Endothelial cell of hepatic sinusoid (primary cell): ENCODE measurements around the gene TENM4.
"Not testable (repeated sequence)": the region's sequence is repeated elsewhere in the genome, so short reads cannot be mapped to it uniquely, and the experiment has no call there.

Experiments
- in situ Hi-C: cut with HindIII; loops from 2 replicates; pipeline ENCODE4 v1.10.0; 2017; ENCODE audit warnings: low sequenced_read_pairs

TENM4 gene

DNA sequence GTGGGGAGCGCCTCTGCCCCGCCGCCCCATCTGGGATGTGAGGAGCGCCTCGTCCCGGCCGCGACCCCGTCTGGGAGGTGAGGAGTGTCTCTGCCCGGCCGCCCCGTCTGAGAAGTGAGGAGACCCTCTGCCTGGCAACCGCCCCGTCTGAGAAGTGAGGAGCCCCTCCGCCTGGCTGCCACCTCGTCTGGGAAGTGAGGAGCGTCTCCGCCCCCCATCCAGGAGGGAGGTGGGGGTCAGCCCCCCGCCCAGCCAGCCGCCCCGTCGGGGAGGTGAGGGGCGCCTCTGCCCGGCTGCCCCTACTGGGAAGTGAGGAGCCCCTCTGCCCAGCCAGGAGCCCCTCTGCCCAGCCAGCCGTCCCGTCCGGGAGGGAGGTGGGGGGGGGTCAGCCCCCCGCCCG, 249.1 kb downstream of the TENM4 start:
- in situ Hi-C loops, result not testable (repeated sequence)

GRCh38 chr11:79190553-79190952, 250.3 kb downstream of the TENM4 start:
- in situ Hi-C loops, result not testable (repeated sequence)

- in situ Hi-C loops, result no loop called here
Observed at GRCh38 chr11:79189601-79190000, 251.2 kb downstream of the TENM4 start.

- in situ Hi-C loops, result no loop called here
Observed at GRCh38 chr11:79189055-79189454, 251.8 kb downstream of the TENM4 start.

GRCh38 chr11:79186669-79187068, 254.2 kb downstream of the TENM4 start:
- in situ Hi-C loops, result no loop called here

DNA sequence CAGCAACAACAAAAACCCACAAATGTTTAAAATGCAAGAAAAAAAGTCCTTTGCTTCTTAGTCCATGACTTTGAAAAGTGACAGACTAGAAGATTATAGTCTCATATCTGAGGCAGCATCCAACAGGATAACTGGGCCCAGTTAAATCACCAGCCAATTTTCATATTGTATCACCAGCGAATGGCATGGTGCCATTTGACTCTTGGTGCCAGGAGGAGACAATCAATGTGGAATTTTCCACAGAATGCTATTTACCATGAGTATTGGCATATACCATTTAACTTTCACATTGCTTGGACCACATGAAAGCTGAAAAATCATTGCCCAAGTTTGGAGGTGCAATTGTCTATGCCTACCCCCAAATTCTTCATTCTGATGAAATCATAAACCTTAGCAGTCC, 255.5 kb downstream of the TENM4 start:
- in situ Hi-C loops, result no loop called here

GRCh38 chr11:79184285-79184684, 256.5 kb downstream of the TENM4 start:
- in situ Hi-C loops, result no loop called here

- in situ Hi-C loops, result no loop called here
Observed at GRCh38 chr11:79182794-79183193, 258.0 kb downstream of the TENM4 start.

DNA sequence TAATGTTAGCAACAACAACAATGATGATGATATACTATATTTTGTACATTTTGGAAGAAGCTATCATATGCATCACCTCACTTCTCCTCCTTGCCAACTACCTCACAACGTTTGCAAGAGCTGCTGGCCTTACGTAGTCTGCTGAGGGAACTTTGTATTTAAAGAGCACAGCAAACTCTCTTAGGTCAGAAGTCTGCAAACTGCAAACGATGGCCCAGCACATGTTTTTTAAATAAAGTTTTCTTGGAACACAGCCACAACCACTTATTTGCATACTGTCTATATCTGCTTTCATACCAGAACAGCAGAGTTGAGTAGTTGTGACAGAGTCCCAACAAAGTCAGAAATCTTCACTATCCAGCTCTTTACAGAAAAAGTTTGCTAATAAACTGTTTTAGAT, 261.7 kb downstream of the TENM4 start:
- in situ Hi-C loops, result no loop called here

DNA sequence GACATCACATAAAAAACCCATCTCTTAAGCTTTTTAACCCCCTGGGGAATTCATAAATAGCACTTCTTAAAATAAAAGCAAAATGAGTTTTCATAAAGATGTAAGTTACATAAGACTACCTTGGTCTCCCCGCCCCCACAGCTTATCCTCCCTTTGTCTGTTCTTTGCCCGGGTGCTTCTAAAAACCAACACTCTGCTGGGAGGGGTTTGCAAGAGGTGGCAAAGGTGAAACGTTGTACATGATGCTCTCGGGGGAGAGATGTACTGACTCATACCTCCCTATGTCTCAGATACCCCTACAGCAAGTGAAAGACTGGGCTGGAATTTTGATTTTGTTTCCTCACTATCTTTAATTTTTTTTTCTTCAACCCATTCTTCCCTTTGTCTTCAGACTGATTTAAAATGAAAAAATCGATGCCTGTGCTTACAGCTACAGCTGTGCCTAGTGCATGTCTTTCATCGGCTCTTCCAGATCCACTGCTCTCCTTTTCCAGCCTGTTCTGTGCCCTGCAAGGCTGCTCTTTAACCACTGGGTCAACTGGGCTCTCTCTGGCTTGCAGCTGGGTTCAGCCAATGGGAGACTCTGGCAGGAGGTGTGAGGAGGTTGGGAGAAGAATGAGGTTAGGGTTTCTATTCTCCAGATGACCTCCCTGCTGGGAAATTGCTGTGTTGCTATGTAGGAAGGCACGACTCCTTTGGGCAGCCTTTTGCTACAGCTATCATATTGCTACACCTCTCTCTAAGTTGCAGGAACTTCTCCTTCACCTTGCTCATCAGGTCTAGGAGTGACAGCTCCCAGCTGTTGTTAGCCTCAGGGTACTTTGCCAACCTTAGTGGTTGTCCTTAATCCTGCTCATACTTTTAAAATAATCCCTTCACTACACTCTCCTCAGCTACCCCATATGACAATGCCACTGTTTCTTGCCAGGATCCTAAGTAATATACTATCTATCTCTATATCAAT, 266.5 kb downstream of the TENM4 start:
- in situ Hi-C loops, result no loop called here

DNA sequence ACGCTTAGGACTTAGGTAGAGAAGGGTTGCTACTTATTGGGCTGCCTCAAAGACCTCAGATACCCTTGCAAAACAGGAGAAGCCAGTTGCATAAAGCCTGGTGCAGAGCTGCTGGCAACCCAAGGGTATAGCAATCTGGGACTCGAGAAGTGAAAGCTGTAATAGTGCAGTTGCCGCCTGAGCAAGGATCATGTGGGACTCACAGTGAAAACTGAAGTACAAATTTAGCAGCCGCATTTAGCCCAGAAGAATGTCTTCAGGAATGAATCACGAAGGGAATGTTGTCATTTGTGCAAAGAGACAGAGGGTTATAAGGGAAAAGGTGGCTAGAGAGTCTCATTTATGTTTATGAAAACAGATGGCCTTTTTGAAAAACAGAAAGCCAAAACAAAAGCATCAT, 267.2 kb downstream of the TENM4 start:
- in situ Hi-C loops, result no loop called here

DNA sequence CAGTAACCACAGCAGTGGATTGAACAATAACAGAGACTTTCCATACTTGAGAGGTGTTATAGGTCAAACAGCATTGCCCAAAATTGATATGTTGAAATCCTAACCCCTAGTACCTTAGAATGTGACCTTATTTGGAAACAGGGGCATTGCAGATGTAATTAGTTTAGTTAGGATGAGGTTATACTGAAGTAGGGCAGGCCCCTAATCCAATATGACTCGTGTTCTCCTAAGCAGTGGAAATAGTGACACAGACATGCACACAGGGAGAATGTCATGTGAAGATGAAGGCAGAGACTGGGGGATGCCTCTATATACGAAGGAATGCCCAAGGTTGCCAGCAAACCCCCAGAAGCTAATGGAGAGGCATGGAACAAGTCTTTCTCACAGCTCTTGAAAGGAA, 270.5 kb downstream of the TENM4 start:
- in situ Hi-C loops, result no loop called here

DNA sequence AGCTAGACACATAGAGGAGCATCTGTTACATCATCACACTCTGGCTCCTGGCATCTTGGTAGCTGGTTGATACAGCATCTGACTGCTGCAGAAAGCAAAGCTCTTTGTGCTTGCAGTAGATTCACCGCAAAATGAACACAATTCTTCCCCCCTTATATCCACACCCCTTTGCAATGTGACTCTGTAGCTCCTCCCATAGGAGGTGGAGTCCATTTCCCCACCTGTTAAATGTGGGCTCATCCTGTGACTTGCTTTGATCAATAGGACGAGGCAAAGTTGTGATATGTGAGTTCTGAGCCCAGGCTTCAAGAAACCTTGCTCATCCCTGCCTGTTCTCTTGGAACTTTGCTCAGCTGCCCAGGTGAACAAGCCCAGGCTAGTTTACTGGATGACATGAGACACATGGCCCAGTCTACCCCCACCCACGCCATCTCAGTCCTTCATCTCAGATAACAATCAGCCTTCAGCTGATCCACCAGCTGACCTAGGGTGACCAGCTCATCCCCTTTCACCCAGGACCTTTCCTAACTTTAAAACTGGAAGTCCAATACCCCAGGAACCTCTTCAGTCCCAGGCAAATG, 272.2 kb downstream of the TENM4 start:
- in situ Hi-C loops, result no loop called here

- in situ Hi-C loops, result no loop called here
Observed at GRCh38 chr11:79167510-79168188, 273.2 kb downstream of the TENM4 start.

- in situ Hi-C loops, result no loop called here
Observed at GRCh38 chr11:79165908-79166307, 274.9 kb downstream of the TENM4 start.

GRCh38 chr11:79160791-79161403, 279.9 kb downstream of the TENM4 start:
- in situ Hi-C loops, result no loop called here

DNA sequence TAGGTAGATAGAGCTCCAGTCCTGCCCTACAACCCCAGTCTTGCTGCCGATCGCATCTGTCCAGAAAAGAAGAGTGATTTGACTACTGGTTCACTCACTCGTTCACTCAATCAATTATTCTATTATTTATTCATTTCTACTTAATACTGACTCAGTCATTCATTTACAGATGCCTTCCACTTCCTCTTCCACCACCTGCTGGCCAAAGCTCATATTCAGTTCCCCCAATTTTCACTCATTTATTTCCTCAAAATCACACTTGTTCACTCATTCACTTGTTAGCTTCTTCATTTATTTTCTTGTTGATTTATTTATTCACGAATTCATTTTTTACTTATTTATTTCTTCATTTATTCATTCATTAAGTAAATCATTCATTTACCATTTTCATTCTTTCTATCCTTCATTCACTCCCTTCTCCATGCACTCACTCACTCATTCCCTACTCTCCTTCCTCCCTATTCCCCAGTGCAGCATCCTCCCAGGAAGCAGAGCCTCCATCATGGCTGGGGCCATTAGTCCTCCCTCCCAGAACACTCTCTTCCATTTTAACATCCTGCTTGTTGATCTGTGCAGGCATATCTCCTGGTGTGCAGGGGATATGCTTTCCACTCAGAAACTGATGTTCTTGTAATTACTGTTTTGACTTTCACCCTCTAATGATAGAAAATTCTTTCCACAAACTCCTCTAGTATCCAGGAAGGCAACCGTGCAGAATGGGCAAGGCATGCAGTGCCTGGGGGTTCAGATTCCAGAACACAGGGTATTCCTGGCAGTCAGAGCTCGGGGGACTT, 281.0 kb downstream of the TENM4 start:
- in situ Hi-C loops, result no loop called here

GRCh38 chr11:79157738-79158137, 283.1 kb downstream of the TENM4 start:
- in situ Hi-C loops, result no loop called here

GRCh38 chr11:79156031-79156430, 284.8 kb downstream of the TENM4 start:
- in situ Hi-C loops, result no loop called here

- in situ Hi-C loops, result no loop called here
Observed at GRCh38 chr11:79155237-79155636, 285.6 kb downstream of the TENM4 start.

- in situ Hi-C loops, result no loop called here
Observed at GRCh38 chr11:79152511-79152910, 288.3 kb downstream of the TENM4 start.
